ENCODE measurements around the gene ZNF407. TPM values are rescaled to one million over a fixed set of nuclear protein-coding genes. Genes with fewer than 3 reads are reported as not detected.

Gene ZNF407
- total RNA-seq, 4 donors from 2014 or later: 18.1 to 29.1 (median 19.7) TPM

- Histone ChIP-seq H3K27ac (no peak overlapping the region), H3K27me3 (no peaks in the 10 kb centered on the region), H3K36me3 (no peaks in the 10 kb centered on the region), H3K4me3 (no peak overlapping the region), H3K4me1 (peaks cover 0 to 34% (median 4%) of the 10 kb centered on the region in 3 donors), H3K9me3 (no peaks in the 10 kb centered on the region)
- no peak for ATAC-seq
- TF ChIP-seq POLR2AphosphoS5 (IDR thresholded peaks at IDR 0.05): no peak
- no peak for TF ChIP-seq EP300 (IDR thresholded peaks at IDR 0.05)
- 89 to 94% methylated on average over 4 of the region's 4 CpGs for WGBS, 2 donors (ENCODE audit: low coverage in 1 of 2)
These were observed 198.5 kb downstream of the ZNF407 start for GRCh38 chr18:74796211-74796610.

GRCh38 chr18:74796841-74797576, 199.3 kb downstream of the ZNF407 start:
- H3K4me3 ChIP-seq: no peak overlapping the region
- H3K9me3 ChIP-seq: no peaks in the 10 kb centered on the region
- H3K36me3 ChIP-seq: no peaks in the 10 kb centered on the region
- WGBS, 2 donors (ENCODE audit: low coverage in 1 of 2): 25 to 28% methylated on average over 7 of the region's 7 CpGs
- peaks cover 0 to 34% (median 4%) of the 10 kb centered on the region in 3 donors for H3K4me1 ChIP-seq
- H3K27ac ChIP-seq: peak overlapping the region in 3 of 4 donors; percentile 31 to 52 (median 35)
- H3K27me3 ChIP-seq: no peaks in the 10 kb centered on the region
- peak; percentile 39 for TF ChIP-seq POLR2AphosphoS5 (IDR thresholded peaks at IDR 0.05)
- no peak for TF ChIP-seq EP300 (IDR thresholded peaks at IDR 0.05)
- ATAC-seq: no peak

- WGBS, 2 donors (ENCODE audit: low coverage in 1 of 2): 73 to 75% methylated on average over 4 to 6 of the region's 6 CpGs
- TF ChIP-seq POLR2A (IDR thresholded peaks at IDR 0.05): no peak
- TF ChIP-seq CTCF (IDR thresholded peaks at IDR 0.05): no peak
- TF ChIP-seq POLR2AphosphoS5 (IDR thresholded peaks at IDR 0.05): no peak
- TF ChIP-seq EP300 (IDR thresholded peaks at IDR 0.05): no peak
- no peaks in the 10 kb centered on the region for H3K36me3 ChIP-seq
- no peaks in the 10 kb centered on the region for H3K9me3 ChIP-seq
- H3K27me3 ChIP-seq: no peaks in the 10 kb centered on the region
- no peak for ATAC-seq
- no peak overlapping the region for H3K4me3 ChIP-seq
- peaks cover 0 to 34% (median 4%) of the 10 kb centered on the region in 3 donors for H3K4me1 ChIP-seq
- H3K27ac ChIP-seq: peak overlapping the region in 3 of 4 donors; percentile 31 to 52 (median 35)
These were observed 200.0 kb downstream of the ZNF407 start for GRCh38 chr18:74797577-74798151.

GRCh38 chr18:74799542-74799941, 201.9 kb downstream of the ZNF407 start:
- Histone ChIP-seq H3K9me3 (no peaks in the 10 kb centered on the region), H3K27me3 (no peaks in the 10 kb centered on the region), H3K4me1 (peaks cover 0 to 46% (median 4%) of the 10 kb centered on the region in 3 donors), H3K27ac (no peak overlapping the region), H3K36me3 (no peaks in the 10 kb centered on the region), H3K4me3 (no peak overlapping the region)
- ATAC-seq: no peak
- WGBS, 2 donors (ENCODE audit: low coverage in 1 of 2): 93 to 96% methylated on average over 2 of the region's 2 CpGs
- TF ChIP-seq CTCF (IDR thresholded peaks at IDR 0.05) (no peak), POLR2AphosphoS5 (IDR thresholded peaks at IDR 0.05) (no peak), EP300 (IDR thresholded peaks at IDR 0.05) (no peak), POLR2A (IDR thresholded peaks at IDR 0.05) (no peak)

GRCh38 chr18:74800098-74800497, 202.4 kb downstream of the ZNF407 start:
- Histone ChIP-seq H3K36me3 (no peaks in the 10 kb centered on the region), H3K9me3 (no peaks in the 10 kb centered on the region), H3K27me3 (no peaks in the 10 kb centered on the region), H3K4me3 (no peak overlapping the region), H3K27ac (no peak overlapping the region), H3K4me1 (peaks cover 0 to 52% (median 4%) of the 10 kb centered on the region in 3 donors)
- TF ChIP-seq EP300 (IDR thresholded peaks at IDR 0.05) (no peak), POLR2AphosphoS5 (IDR thresholded peaks at IDR 0.05) (no peak), POLR2A (IDR thresholded peaks at IDR 0.05) (no peak), CTCF (IDR thresholded peaks at IDR 0.05) (no peak)
- ATAC-seq: no peak

- Histone ChIP-seq H3K36me3 (no peaks in the 10 kb centered on the region), H3K9me3 (no peaks in the 10 kb centered on the region), H3K27me3 (no peaks in the 10 kb centered on the region), H3K27ac (peak overlapping the region in 1 of 4 donors; percentile 3), H3K4me1 (peaks cover 0 to 47% (median 3%) of the 10 kb centered on the region in 3 donors), H3K4me3 (no peak overlapping the region)
- ATAC-seq: no peak
- TF ChIP-seq EP300 (IDR thresholded peaks at IDR 0.05) (no peak), CTCF (IDR thresholded peaks at IDR 0.05) (no peak), POLR2AphosphoS5 (IDR thresholded peaks at IDR 0.05) (no peak), POLR2A (IDR thresholded peaks at IDR 0.05) (no peak)
- WGBS, 2 donors (ENCODE audit: low coverage in 1 of 2): 83 to 100% methylated on average over 1 to 2 of the region's 4 CpGs
These were observed 205.4 kb downstream of the ZNF407 start for GRCh38 chr18:74803117-74803516.

All from gastroesophageal sphincter (tissue), 4 donors.